Measurements from ENCODE around the gene GMCL1.

GMCL1 gene

GRCh38 chr2:69805887-69806286 lies 23.6 kb upstream of the GMCL1 start:
- TF ChIP-seq CTCF (IDR thresholded peaks at IDR 0.05; ENCODE audit: low read depth, low read length, poor library complexity, severe bottlenecking) (no peak), EZH2phosphoT487 (IDR thresholded peaks at IDR 0.05; ENCODE audit: borderline replicate concordance, low read length) (no peak)
- peaks cover 27% of the 10 kb centered on the region for H3K4me1 ChIP-seq (ENCODE audit: control insufficient read depth, low read length)
- H3K36me3 ChIP-seq (ENCODE audit: control insufficient read depth, low read length): no peaks in the 10 kb centered on the region
- no peaks in the 10 kb centered on the region for H3K9me2 ChIP-seq (replicated peaks; ENCODE audit: control insufficient read depth, low read length)
- H3K9me3 ChIP-seq (ENCODE audit: control insufficient read depth, insufficient read depth, low read length): no peaks in the 10 kb centered on the region
- H4K20me1 ChIP-seq (ENCODE audit: control insufficient read depth, insufficient read depth, low read depth, low read length): no peaks in the 10 kb centered on the region
- no peak overlapping the region for H3K27ac ChIP-seq (ENCODE audit: low read depth, low read length)
- H3K79me2 ChIP-seq (ENCODE audit: control insufficient read depth, low read length): no peaks in the 10 kb centered on the region
- no peak overlapping the region for H3K4me3 ChIP-seq (ENCODE audit: low read length)
- H3K4me2 ChIP-seq (ENCODE audit: low read length): no peak overlapping the region
- H3F3A ChIP-seq (ENCODE audit: control insufficient read depth, insufficient read depth): no peaks in the 10 kb centered on the region
- no peaks in the 10 kb centered on the region for H3K27me3 ChIP-seq (ENCODE audit: control insufficient read depth, low read length)

- Histone ChIP-seq H3K27ac (ENCODE audit: low read depth, low read length) (no peak overlapping the region), H3K4me2 (ENCODE audit: low read length) (no peak overlapping the region), H4K20me1 (ENCODE audit: control insufficient read depth, insufficient read depth, low read depth, low read length) (no peaks in the 10 kb centered on the region), H3K27me3 (ENCODE audit: control insufficient read depth, low read length) (no peaks in the 10 kb centered on the region), H3K36me3 (ENCODE audit: control insufficient read depth, low read length) (no peaks in the 10 kb centered on the region), H3K4me3 (ENCODE audit: low read length) (no peak overlapping the region), H3K9me2 (replicated peaks; ENCODE audit: control insufficient read depth, low read length) (no peaks in the 10 kb centered on the region), H3F3A (ENCODE audit: control insufficient read depth, insufficient read depth) (no peaks in the 10 kb centered on the region), H3K4me1 (ENCODE audit: control insufficient read depth, low read length) (peaks cover 17% of the 10 kb centered on the region), H3K79me2 (ENCODE audit: control insufficient read depth, low read length) (no peaks in the 10 kb centered on the region), H3K9me3 (ENCODE audit: control insufficient read depth, insufficient read depth, low read length) (no peaks in the 10 kb centered on the region)
- TF ChIP-seq EZH2phosphoT487 (IDR thresholded peaks at IDR 0.05; ENCODE audit: borderline replicate concordance, low read length): no peak
Observed at GRCh38 chr2:69807821-69808540, 21.5 kb upstream of the GMCL1 start.

- H3K9me3 ChIP-seq (ENCODE audit: control insufficient read depth, insufficient read depth, low read length): no peaks in the 10 kb centered on the region
- H3K36me3 ChIP-seq (ENCODE audit: control insufficient read depth, low read length): no peaks in the 10 kb centered on the region
- no peak overlapping the region for H3K27ac ChIP-seq (ENCODE audit: low read depth, low read length)
- H3K27me3 ChIP-seq (ENCODE audit: control insufficient read depth, low read length): no peaks in the 10 kb centered on the region
- no peaks in the 10 kb centered on the region for H3F3A ChIP-seq (ENCODE audit: control insufficient read depth, insufficient read depth)
- H4K20me1 ChIP-seq (ENCODE audit: control insufficient read depth, insufficient read depth, low read depth, low read length): no peaks in the 10 kb centered on the region
- H3K9me2 ChIP-seq (replicated peaks; ENCODE audit: control insufficient read depth, low read length): no peaks in the 10 kb centered on the region
- no peak for TF ChIP-seq CTCF (IDR thresholded peaks at IDR 0.05; ENCODE audit: low read depth, low read length, poor library complexity, severe bottlenecking)
- no peak for TF ChIP-seq EZH2phosphoT487 (IDR thresholded peaks at IDR 0.05; ENCODE audit: borderline replicate concordance, low read length)
- H3K79me2 ChIP-seq (ENCODE audit: control insufficient read depth, low read length): no peaks in the 10 kb centered on the region
- no peak overlapping the region for H3K4me2 ChIP-seq (ENCODE audit: low read length)
- no peak overlapping the region for H3K4me3 ChIP-seq (ENCODE audit: low read length)
- H3K4me1 ChIP-seq (ENCODE audit: control insufficient read depth, low read length): no peaks in the 10 kb centered on the region
Observed at GRCh38 chr2:69810550-69810949, 18.9 kb upstream of the GMCL1 start.

GRCh38 chr2:69811018-69811417 lies 18.4 kb upstream of the GMCL1 start:
- TF ChIP-seq EZH2phosphoT487 (IDR thresholded peaks at IDR 0.05; ENCODE audit: borderline replicate concordance, low read length) (no peak), CTCF (IDR thresholded peaks at IDR 0.05; ENCODE audit: low read depth, low read length, poor library complexity, severe bottlenecking) (no peak)
- no peak overlapping the region for H3K27ac ChIP-seq (ENCODE audit: low read depth, low read length)
- H4K20me1 ChIP-seq (ENCODE audit: control insufficient read depth, insufficient read depth, low read depth, low read length): no peaks in the 10 kb centered on the region
- no peak overlapping the region for H3K4me2 ChIP-seq (ENCODE audit: low read length)
- no peaks in the 10 kb centered on the region for H3K79me2 ChIP-seq (ENCODE audit: control insufficient read depth, low read length)
- H3K4me3 ChIP-seq (ENCODE audit: low read length): no peak overlapping the region
- H3K9me2 ChIP-seq (replicated peaks; ENCODE audit: control insufficient read depth, low read length): no peaks in the 10 kb centered on the region
- no peaks in the 10 kb centered on the region for H3F3A ChIP-seq (ENCODE audit: control insufficient read depth, insufficient read depth)
- no peaks in the 10 kb centered on the region for H3K27me3 ChIP-seq (ENCODE audit: control insufficient read depth, low read length)
- H3K9me3 ChIP-seq (ENCODE audit: control insufficient read depth, insufficient read depth, low read length): no peaks in the 10 kb centered on the region
- H3K4me1 ChIP-seq (ENCODE audit: control insufficient read depth, low read length): no peaks in the 10 kb centered on the region
- H3K36me3 ChIP-seq (ENCODE audit: control insufficient read depth, low read length): no peaks in the 10 kb centered on the region

Data from DOHH2 (cell line).